HG03097 (cell line): ENCODE results near the gene SBF1.
"Not testable (repeated sequence)": the region's sequence is repeated elsewhere in the genome, so short reads cannot be mapped to it uniquely, and the experiment has no call there.

Source experiments
- ATAC-seq: cut with Tn5 transposase; IDR thresholded peaks from one replicate; pipeline ENCODE4 v1.9.1; 2021; ENCODE audit not compliant: unreplicated experiment, low FRiP score

The SBF1 gene

DNA sequence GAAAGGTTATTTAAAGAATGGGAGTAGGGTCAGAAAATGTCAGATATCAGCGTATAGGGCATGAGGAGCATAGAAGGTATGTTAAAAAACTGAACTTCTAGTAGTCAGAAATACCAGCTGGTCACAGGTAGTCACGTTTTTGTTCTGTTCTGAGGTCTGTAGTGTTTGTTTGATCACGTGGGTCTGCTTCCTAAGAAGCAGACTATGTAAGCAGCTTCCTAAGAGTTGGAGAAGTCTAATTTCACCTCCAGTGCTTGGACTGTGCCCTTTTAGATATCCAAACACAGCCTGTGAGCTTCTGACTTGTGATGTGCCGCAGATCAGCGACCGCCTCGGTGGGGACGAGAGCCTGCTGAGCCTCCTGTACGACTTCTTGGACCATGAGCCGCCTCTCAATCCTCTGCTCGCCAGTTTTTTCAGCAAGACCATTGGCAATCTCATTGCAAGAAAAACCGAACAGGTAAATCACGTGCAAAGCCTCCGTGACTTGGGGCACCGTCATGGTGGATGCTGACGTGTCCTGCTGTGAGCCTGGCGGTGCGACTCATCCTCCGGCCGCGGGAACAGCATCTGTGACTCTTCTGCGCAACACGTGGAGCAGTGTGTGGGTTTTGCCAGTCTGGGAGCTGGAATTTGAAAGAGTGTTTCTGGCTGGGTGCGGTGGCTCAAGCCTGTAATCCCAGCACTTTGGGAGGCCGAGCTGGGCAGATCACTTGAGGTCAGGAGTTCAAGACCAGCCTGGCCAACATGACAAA, 68.2 kb downstream of the SBF1 start:
- ATAC-seq, result no peak

DNA sequence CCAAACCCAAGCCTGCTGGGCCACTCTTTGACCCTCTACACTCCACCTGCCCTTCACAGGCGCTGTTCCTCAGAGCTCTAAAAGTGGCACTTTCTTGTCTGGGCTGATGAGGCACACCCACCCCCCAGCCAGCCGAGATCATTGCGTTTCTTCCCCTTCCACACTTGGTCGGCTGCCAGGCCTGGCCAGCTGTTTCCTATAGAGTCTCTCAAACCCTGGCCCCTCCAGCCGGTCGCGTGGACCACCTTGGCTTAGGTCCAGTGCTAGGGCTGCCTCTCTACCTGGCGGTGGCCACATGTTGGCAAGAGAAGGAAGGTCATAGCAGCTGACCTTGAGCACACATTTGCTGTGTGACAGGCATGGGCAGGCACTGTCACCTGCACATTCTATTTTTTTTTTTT, 71.1 kb downstream of the SBF1 start:
- no peak for ATAC-seq

- ATAC-seq, result no peak
These were observed 72.9 kb downstream of the SBF1 start for GRCh38 chr22:50401907-50402306.

GRCh38 chr22:50400931-50401330, 73.9 kb downstream of the SBF1 start:
- ATAC-seq, result no peak

GRCh38 chr22:50400406-50400805, 74.4 kb downstream of the SBF1 start:
- ATAC-seq, result no peak

DNA sequence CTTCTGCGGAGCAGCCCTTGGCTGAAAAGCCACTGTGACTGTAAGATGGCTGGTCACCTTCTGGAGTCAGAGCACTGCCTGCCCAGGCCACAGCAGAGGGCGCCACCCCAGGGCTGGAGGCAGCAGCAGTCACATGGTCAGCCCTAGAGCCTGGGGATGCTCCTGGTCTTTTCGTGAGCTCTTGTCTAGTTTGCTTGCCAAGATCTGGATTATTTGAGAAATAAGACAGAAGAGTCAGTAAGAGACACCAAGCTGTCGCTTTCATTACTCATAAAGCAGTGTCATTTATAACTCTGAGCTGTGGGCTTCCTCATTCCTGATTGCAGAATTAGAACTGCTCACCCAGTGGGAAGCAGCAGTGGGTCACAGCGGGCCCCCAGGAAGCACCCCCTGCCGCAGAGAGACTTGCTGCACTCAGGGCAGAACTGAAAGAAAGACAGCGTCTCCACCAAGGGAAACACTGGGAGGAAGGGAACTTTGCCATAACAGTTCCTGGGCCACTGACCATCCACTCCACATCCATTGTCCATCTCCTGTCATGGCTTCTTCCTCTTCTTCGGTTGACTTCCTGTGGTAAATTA, 75.0 kb downstream of the SBF1 start:
- ATAC-seq, result no peak

- ATAC-seq, result no peak
These were observed 75.8 kb downstream of the SBF1 start for GRCh38 chr22:50398831-50399648.

DNA sequence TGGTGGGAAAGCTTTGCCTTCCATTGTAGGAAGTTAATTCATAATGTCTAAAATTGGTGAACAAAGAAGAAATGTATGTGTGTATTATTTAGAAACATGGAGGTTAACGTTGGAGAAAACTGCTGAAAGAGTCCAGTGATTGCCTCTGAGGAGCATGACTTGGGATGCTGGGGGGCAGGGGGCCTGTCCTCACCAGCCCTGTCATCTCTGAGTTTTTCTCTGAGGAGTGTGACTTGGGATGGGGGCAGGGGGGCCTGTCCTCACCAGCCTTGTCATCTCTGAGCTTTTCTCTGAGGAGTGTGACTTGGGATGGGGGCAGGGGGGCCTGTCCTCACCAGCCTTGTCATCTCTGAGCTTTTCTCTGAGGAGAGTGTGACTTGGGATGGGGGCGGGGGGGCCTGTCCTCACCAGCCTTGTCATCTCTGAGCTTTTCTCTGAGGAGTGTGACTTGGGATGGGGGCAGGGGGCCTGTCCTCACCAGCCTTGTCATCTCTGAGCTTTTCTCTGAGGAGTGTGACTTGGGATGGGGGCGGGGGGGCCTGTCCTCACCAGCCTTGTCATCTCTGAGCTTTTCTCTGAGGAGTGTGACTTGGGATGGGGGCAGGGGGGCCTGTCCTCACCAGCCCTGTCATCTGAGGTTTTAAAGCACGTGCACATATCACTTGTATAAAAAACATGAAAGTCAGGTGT, 77.3 kb downstream of the SBF1 start:
- not testable (repeated sequence) for ATAC-seq

DNA sequence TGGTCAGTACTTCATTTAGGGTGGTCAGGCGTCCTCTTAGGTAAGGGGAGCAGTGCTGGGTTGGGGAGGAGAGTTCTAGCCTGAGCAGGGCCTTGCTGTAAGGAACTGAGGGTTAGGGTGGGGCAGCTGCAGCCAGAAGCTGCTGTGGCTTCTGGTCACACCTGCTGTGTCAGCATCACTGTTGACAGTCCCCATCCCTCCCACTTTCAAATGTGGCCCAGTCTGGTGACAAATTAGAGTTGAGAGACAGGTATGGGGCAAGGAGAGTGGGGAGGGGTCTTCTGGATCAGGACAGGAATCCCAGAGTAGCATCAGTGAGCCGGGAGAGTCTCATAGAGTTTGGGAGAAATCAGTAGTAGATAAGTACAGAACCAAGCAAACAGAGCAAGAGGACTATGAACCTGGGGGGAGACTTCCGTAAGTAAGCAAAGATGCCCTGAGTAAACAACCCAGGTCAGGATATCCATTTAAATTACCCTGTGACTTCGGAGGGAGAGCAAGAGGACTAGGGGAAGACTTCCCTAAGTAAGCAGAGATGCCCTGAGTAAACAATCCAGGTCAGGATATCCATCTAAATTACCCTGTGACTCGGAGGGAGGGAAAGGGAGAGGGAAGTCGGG, 78.0 kb downstream of the SBF1 start:
- no peak for ATAC-seq
